ENCODE data around the gene RIMKLA. TPM values are rescaled to one million over a fixed set of nuclear protein-coding genes. Genes with fewer than 3 reads are reported as not detected.
A peak's percentile ranks its signal among the peaks of the same experiment; 100 is the strongest.

Gene RIMKLA
- total and polyA plus RNA-seq, 10 of the 15 experiments (the other 5 are each of a cell fraction or from before 2014, with no cell fraction given), result 0.01 to 0.52 (median 0.08) TPM

GRCh38 chr1:42456010-42456753, 75.6 kb downstream of the RIMKLA start, which contains the start of the genes PPCS and ZMYND12 (continued):
- TF ChIP-seq, protein P1, sequence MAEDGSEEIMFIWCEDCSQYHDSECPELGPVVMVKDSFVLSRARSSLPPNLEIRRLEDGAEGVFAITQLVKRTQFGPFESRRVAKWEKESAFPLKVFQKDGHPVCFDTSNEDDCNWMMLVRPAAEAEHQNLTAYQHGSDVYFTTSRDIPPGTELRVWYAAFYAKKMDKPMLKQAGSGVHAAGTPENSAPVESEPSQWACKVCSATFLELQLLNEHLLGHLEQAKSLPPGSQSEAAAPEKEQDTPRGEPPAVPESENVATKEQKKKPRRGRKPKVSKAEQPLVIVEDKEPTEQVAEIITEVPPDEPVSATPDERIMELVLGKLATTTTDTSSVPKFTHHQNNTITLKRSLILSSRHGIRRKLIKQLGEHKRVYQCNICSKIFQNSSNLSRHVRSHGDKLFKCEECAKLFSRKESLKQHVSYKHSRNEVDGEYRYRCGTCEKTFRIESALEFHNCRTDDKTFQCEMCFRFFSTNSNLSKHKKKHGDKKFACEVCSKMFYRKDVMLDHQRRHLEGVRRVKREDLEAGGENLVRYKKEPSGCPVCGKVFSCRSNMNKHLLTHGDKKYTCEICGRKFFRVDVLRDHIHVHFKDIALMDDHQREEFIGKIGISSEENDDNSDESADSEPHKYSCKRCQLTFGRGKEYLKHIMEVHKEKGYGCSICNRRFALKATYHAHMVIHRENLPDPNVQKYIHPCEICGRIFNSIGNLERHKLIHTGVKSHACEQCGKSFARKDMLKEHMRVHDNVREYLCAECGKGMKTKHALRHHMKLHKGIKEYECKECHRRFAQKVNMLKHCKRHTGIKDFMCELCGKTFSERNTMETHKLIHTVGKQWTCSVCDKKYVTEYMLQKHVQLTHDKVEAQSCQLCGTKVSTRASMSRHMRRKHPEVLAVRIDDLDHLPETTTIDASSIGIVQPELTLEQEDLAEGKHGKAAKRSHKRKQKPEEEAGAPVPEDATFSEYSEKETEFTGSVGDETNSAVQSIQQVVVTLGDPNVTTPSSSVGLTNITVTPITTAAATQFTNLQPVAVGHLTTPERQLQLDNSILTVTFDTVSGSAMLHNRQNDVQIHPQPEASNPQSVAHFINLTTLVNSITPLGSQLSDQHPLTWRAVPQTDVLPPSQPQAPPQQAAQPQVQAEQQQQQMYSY (CRISPR knock-in tag; IDR thresholded peaks at IDR 0.05), result peak; percentile 81
- peak; percentile 41; the same call in 1 of the 2 replicates for TF ChIP-seq PKNOX1 (IDR thresholded peaks at IDR 0.05)
- peak; percentile 77 for TF ChIP-seq IKZF1 (conservative IDR thresholded peaks at IDR 0.05)
- peak; percentile 60 to 96 for TF ChIP-seq EGR1 (IDR thresholded peaks at IDR 0.05; ENCODE audit: borderline replicate concordance in 1 of 2, low read depth in 2 of 2, low read length in 2 of 2)
- TF ChIP-seq TCF3 (IDR thresholded peaks at IDR 0.05; ENCODE audit: borderline replicate concordance, insufficient read depth, low read depth, low read length), result 0 out of 2 replicates have a peak, but pooled peaks have one; percentile 46
- TF ChIP-seq, protein P2, sequence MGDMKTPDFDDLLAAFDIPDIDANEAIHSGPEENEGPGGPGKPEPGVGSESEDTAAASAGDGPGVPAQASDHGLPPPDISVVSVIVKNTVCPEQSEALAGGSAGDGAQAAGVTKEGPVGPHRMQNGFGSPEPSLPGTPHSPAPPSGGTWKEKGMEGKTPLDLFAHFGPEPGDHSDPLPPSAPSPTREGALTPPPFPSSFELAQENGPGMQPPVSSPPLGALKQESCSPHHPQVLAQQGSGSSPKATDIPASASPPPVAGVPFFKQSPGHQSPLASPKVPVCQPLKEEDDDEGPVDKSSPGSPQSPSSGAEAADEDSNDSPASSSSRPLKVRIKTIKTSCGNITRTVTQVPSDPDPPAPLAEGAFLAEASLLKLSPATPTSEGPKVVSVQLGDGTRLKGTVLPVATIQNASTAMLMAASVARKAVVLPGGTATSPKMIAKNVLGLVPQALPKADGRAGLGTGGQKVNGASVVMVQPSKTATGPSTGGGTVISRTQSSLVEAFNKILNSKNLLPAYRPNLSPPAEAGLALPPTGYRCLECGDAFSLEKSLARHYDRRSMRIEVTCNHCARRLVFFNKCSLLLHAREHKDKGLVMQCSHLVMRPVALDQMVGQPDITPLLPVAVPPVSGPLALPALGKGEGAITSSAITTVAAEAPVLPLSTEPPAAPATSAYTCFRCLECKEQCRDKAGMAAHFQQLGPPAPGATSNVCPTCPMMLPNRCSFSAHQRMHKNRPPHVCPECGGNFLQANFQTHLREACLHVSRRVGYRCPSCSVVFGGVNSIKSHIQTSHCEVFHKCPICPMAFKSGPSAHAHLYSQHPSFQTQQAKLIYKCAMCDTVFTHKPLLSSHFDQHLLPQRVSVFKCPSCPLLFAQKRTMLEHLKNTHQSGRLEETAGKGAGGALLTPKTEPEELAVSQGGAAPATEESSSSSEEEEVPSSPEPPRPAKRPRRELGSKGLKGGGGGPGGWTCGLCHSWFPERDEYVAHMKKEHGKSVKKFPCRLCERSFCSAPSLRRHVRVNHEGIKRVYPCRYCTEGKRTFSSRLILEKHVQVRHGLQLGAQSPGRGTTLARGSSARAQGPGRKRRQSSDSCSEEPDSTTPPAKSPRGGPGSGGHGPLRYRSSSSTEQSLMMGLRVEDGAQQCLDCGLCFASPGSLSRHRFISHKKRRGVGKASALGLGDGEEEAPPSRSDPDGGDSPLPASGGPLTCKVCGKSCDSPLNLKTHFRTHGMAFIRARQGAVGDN (IDR thresholded peaks at IDR 0.05), result peak; percentile 84; the same call in 1 of the 2 replicates
- no peak for TF ChIP-seq ZNF622 (IDR thresholded peaks at IDR 0.05)
- TF ChIP-seq CUX1 (IDR thresholded peaks at IDR 0.05; ENCODE audit: insufficient replicate concordance, low read depth, low read length), result no peak
- peak; percentile 25 for TF ChIP-seq SMAD1 (IDR thresholded peaks at IDR 0.05; ENCODE audit: low read depth, partially characterized antibody)
- peak; percentile 56; the same call in 1 of the 2 replicates for TF ChIP-seq MTA3 (IDR thresholded peaks at IDR 0.05; ENCODE audit: borderline replicate concordance, low read length)
- TF ChIP-seq, protein P3, sequence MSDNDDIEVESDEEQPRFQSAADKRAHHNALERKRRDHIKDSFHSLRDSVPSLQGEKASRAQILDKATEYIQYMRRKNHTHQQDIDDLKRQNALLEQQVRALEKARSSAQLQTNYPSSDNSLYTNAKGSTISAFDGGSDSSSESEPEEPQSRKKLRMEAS (IDR thresholded peaks at IDR 0.05; ENCODE audit: low read depth, low read length), result peak; percentile 44; the same call in 1 of the 2 replicates
- no peak for TF ChIP-seq NR2C2 (IDR thresholded peaks at IDR 0.05; ENCODE audit: borderline replicate concordance, control insufficient read depth, insufficient read length, low read depth)
- peak; percentile 40; the same call in 1 of the 2 replicates for TF ChIP-seq RB1 (IDR thresholded peaks at IDR 0.05; ENCODE audit: borderline replicate concordance)

All from GM12878 (cell line).